H1 (cell line): ENCODE measurements around the gene SLC34A1.

ENCODE experiments used
- CBX5 ChIP-seq: fragments of 300-800, 300-1000 bp; sonication (generic); IDR thresholded peaks from 2 replicates; pipeline ENCODE4 v1.7.1; 2016; ENCODE audit warnings: antibody characterized with exemption, low read length, low read depth
- EZH2 ChIP-seq: fragments of 200-600 bp; sonication (generic); IDR thresholded peaks from 2 replicates; pipeline ENCODE4 v1.7.1; 2012; ENCODE audit warnings: low read depth, mild to moderate bottlenecking, moderate library complexity, low read length, inconsistent platforms; ENCODE audit not compliant: severe bottlenecking
- PHF8 ChIP-seq: fragments of 200-600 bp; sonication (generic); conservative IDR thresholded peaks from 2 replicates; pipeline ENCODE4 v1.7.1; 2012; ENCODE audit warnings: low read depth, mild to moderate bottlenecking, inconsistent platforms, low read length, moderate library complexity
- POLR2A ChIP-seq, 2 experiments: IDR thresholded peaks; 1 replicate in 1 of 2; 2 replicates in 1 of 2; pipeline ENCODE4 v1.6.1; 2011; ENCODE audit warnings: low read depth in 2 of 2, low read length in 2 of 2, mild to moderate bottlenecking in 2 of 2; ENCODE audit errors: control extremely low read depth in 1 of 2
- POLR2AphosphoS5 ChIP-seq: IDR thresholded peaks from 2 replicates; pipeline ENCODE4 v1.6.1; 2011; ENCODE audit warnings: low read depth, low read length
- POU5F1 ChIP-seq: IDR thresholded peaks from 2 replicates; pipeline ENCODE4 v1.6.1; 2011; ENCODE audit warnings: low read depth, mild to moderate bottlenecking, low read length, moderate library complexity
- SIRT6 ChIP-seq: IDR thresholded peaks from one replicate; pipeline ENCODE4 v1.7.1; 2012; ENCODE audit warnings: low read length, inconsistent platforms
- SP1 ChIP-seq: IDR thresholded peaks from 2 replicates; pipeline ENCODE4 v1.6.1; 2011; ENCODE audit warnings: low read depth, low read length
- USF2 ChIP-seq: IDR thresholded peaks from 2 replicates; pipeline ENCODE4 v1.6.1; 2011; ENCODE audit warnings: low read length, improper control_type of control experiment
- TF ChIP-seq, protein P1 (sequence below), 3 experiments: IDR thresholded peaks; 1 replicate in 2 of 3; 2 replicates in 1 of 3; pipeline versions ENCODE4 v1.5.1 to v1.6.1; 2011; ENCODE audit warnings: low read length in 3 of 3, mild to moderate bottlenecking in 3 of 3, inconsistent platforms in 2 of 3, low read depth in 1 of 3, moderate library complexity in 1 of 3; ENCODE audit not compliant: insufficient read depth in 1 of 3; ENCODE audit errors: control extremely low read depth in 1 of 3

- TF ChIP-seq SIRT6, result no peak
- no peak for TF ChIP-seq SP1
- TF ChIP-seq, protein P1, sequence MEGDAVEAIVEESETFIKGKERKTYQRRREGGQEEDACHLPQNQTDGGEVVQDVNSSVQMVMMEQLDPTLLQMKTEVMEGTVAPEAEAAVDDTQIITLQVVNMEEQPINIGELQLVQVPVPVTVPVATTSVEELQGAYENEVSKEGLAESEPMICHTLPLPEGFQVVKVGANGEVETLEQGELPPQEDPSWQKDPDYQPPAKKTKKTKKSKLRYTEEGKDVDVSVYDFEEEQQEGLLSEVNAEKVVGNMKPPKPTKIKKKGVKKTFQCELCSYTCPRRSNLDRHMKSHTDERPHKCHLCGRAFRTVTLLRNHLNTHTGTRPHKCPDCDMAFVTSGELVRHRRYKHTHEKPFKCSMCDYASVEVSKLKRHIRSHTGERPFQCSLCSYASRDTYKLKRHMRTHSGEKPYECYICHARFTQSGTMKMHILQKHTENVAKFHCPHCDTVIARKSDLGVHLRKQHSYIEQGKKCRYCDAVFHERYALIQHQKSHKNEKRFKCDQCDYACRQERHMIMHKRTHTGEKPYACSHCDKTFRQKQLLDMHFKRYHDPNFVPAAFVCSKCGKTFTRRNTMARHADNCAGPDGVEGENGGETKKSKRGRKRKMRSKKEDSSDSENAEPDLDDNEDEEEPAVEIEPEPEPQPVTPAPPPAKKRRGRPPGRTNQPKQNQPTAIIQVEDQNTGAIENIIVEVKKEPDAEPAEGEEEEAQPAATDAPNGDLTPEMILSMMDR (IDR thresholded peaks at IDR 0.05; ENCODE audit: control extremely low read depth in 1 of 3, insufficient read depth in 1 of 3, low read depth in 1 of 3, low read length in 3 of 3), result no peak
- no peak for TF ChIP-seq POLR2AphosphoS5
- TF ChIP-seq CBX5, result no peak
- no peak for TF ChIP-seq POU5F1
- no peak for TF ChIP-seq EZH2
- TF ChIP-seq POLR2A (IDR thresholded peaks at IDR 0.05; ENCODE audit: control extremely low read depth in 1 of 2, low read depth in 2 of 2, low read length in 2 of 2), result no peak
- no peak for TF ChIP-seq USF2
- no peak for TF ChIP-seq PHF8
Observed at GRCh38 chr5:177440990-177441780, 57.0 kb downstream of the SLC34A1 start.
